GM18508 (cell line): Measurements from ENCODE around the gene ZNF823.

Experiments
- ATAC-seq: cut with Tn5 transposase; IDR thresholded peaks from one replicate; pipeline ENCODE4 v1.9.1; 2021; ENCODE audit warnings: moderate number of reproducible peaks; ENCODE audit not compliant: insufficient read depth, unreplicated experiment

The ZNF823 gene

DNA sequence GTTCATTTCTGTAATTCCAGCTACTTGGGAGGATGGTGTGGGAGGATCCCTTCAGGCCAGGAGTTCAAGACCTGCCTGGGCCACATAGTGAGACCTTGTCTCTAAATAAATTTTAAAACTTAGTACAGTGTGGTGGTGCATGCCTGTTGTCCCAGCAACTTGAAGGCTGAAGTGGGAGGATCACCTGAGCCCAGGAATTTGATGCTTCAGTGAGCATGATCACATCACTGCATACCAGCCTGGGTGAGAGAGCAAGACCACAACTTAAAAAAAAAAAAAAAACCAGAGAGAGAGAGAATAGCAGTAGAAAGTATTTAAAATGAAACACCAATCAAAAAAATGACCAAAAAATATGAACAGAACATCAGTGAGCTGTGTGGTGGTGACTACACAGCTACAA is 7.1 kb upstream of the ZNF823 start:
- ATAC-seq, result no peak

DNA sequence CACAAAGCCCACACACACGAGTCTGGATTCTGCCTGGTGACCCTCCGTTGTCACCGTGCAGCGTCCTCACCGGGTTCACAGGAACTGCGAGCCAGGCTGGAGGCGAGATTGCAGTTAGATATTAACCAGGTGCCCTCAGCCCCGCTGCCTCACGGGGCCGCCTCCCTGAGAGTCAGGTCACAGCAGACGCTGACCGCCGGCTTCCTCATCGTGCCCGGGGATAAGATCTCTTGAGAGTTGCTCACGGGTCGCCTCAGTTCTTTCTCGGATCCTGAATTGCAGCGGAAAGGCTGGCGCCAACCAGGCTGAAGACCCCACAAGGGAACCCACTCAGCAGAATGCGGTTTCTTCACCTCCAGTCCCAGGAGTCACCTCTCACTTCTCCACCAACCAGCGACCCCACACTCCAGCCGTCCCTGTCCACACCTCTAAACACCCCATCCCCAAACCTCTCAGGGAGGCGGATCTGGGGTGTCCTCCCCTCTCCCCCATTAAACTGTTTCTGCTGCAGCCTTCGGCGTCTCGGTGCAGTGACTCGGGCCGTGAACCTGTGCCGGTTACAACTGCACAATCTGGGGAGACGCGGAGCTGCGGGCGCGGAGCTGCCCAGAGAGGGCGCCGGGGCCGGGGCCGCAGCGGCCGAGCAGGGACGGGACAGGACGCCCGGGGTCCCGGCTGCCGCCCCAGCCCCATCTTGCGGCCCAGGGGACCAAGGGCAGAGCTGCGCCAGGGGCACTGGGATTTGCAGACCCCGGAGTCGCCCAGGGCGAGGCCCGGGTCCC is 591 bp downstream of the ZNF823 start:
- ATAC-seq, result no peak

DNA sequence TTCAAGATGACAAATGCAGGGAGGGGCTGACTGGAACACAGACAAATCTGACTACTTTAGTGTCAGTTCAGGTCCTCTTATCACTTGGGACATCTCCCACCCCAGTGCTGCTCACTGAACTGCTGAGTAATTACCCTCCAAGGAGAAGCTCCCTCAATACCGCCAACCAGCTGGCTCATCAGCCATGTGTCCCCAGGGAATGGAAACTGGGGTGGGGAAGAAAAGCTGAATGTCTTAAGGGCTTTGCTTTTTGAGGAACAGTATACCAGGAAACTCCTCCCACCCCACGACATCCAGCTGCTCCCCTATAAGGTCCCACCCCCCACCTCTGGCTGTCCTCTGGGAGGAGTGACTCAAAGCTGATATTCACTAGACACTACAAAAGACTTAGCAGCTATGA is 2.0 kb downstream of the ZNF823 start:
- ATAC-seq, result no peak

DNA sequence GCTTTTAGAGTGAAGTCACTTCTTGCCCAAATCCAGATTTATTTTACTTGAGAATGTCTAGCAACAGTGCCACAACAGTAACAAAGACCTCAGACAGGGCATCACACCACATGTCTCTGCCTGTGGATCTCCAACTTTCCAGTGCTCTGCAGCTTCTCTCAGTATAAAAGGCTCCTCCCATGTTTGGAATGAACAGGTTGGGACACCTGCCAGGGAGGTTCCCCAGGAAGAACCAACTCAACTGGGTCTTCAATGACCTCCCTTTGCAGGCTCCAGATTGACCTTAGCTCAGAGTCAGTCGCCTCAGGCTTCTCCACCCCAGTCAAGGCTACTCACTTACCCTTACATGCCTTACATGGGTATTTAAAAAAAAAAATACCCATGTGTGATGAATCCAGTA is 3.4 kb downstream of the ZNF823 start:
- no peak for ATAC-seq

DNA sequence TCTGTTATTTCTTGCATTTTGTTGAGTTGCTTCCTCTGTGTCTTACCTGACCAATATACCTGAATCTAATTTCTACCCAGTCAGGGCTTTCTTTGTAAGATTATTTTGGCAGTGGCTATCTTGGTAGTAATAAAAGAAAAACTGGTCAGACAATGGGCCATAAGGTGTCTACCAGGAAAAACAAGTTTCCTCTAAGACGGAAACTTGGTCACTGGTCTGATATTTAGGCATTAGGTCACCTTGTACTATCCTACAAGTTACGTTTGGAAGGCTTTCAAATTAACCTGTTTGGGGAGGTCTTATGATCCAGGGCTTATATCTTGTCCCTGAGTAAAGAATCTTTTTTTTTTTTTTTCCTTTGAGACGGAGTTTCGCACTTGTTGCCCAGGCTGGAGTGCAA is 9.2 kb downstream of the ZNF823 start:
- no peak for ATAC-seq

DNA sequence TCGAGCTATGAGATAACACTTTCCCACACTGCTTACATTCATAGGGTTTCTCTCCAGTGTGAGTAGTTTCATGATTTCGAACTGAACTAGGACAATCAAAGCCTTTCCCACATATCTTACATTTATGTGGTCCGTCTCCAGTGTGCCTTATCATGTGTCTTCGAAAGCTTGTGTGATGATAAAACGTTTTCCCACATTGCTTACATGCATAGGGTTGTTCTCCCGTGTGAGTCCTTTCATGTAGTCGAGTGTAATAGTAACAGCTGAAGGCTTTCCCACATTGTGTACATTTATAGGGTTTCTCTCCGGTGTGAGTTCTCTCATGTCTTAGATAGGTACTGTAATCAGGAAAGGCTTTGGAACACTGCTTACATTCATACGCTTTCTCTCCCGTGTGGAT is 16.3 kb downstream of the ZNF823 start:
- ATAC-seq, result no peak

DNA sequence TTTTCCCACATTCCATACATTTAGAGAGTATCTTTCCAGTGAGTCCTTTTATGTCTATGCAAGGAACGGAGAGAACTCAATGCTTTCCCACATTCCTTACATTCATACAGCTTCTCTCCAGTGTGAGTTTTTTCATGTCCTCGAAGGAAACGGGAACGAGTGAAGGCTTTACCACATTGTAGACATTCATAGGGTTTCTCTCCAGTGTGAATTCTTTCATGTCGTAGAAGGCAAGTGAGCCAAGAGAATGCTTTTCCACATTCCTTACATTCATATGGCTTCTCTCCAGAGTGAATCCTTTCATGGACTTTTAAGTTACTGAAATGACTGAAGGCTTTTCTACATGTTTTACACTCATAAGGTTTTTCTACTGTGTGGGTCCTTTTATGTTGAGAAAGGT is 17.1 kb downstream of the ZNF823 start:
- no peak for ATAC-seq

DNA sequence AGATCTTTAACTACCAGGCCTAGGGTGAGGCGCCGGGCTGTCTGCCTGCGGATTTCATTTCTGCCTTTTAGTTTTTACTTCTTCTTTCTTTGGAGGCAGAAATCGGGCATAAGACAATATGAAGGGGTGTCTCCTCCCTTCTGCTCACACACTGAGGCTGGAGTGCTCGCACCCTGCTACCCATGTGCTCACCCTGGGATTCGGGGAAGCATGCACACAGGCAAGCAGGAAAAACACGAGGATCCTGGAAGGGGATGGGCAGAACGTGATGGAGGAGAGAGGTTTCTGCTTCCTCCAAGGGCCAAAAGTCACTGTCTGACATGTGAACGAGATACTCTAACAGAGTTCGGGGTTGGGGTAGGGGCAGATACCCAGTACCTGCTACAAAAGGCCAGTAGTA is 28.4 kb downstream of the ZNF823 start:
- ATAC-seq, result no peak

DNA sequence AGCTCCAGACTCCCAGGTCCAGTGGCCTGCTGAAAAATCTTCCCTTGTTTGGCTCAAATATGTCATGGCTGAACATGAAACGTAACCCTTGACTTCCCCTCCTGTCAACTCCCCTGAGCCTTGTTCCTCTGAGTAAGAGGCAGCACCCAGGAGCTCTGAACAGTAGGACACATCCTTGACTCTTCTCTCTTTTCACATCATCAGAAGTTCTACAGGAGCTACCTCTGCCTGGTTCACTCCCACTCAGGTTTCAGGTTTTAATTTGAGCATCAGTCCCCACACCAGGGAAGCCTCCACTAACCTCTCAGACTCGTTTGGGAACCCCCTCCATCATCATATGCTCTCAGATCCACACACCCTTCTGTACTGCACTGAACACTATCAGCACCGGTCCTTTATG is 30.3 kb downstream of the ZNF823 start:
- no peak for ATAC-seq

DNA sequence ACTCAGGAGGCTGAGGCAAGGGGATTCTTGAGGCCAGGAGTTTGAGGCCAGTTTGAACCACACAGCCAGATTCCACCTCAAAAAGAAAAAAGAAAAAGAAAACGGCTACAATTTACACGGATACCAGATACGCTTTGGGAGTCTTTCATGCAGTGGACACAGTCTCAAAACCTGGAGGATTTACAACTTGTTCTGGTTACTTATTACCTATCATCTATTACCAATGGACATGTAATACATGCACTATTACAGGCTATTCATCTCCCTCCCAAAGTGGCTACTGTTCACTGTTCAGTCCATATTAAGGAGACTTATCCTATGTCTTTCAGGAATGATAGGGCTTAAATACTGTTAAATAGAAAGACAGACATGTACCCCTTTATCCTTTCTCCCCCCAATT is 33.3 kb downstream of the ZNF823 start:
- no peak for ATAC-seq

DNA sequence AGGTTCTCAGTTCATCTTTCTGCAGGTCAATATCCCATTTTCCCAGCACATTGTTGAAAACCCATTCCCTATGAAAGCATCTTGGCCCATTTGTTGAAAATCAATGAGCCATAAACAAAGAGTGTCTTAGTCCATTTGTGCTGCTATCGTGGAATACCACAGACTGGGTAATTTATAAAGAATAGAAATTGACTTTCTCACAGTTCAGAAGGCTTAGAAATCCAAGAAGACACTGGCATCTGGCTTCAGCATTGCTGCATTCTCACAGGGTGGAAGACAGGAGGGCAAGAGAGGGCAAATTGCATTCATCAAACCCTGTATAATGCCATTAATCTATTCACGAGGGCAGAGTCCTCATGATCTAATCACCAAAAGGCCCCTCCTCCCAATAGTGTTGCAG is 34.1 kb downstream of the ZNF823 start:
- no peak for ATAC-seq

DNA sequence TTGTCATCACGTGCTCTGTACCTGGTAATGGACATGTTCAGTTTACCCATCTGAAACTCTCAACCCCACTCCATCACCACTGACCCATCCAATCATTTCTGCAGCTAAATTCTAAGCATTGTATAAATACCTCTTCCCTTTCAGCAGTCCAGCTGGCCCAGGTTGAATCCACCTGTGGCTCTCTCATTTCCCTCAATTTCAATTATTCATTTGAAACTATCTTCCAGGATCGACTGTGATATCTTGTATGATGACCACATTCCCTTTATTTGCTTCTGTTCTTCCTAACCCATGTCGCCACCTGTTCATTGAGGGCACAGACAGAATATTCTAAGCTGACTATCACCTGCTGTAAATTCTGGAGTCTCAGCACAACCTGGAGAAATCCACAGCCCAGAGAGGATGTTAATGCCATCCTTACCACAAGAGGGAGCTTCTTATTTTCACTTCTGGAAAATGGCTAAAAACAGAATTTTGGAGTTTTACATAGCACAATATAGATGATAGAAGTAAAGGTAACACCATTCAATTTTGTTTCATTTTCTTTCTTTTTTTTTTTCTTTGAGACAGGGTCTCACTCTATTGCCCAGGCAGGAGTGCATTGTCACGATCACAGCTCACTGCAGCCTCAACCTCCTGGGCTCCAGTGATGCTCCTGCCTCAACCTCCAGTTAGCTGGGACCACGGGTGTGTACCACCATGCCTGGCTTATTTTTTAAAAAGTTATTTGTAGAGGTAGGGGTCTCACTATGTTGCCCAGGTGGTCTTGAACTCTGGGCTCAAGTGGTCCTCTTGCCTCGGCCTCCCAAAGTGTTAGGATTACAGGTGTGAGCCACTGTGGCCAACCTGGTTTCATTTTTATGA is 38.6 kb downstream of the ZNF823 start:
- ATAC-seq, result no peak

DNA sequence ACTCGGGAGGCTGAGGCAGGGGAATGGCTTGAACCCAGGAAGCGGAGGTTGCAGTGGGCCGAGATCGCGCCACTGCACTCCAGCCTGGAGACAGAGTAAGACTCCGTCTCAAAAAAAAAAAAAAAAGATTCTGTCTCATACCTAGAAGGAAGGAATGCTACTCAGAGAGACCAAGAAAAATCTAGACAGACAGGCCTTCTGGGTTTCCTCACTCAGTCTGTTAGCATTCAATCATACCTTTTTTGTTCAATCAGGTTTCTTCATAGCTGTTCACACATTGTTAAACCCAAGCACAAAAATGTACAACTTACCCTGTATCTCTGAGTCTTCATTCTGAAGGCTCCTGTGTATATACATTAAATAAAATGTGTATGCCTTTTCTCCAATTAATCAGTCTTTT is 40.5 kb downstream of the ZNF823 start:
- ATAC-seq, result no peak

DNA sequence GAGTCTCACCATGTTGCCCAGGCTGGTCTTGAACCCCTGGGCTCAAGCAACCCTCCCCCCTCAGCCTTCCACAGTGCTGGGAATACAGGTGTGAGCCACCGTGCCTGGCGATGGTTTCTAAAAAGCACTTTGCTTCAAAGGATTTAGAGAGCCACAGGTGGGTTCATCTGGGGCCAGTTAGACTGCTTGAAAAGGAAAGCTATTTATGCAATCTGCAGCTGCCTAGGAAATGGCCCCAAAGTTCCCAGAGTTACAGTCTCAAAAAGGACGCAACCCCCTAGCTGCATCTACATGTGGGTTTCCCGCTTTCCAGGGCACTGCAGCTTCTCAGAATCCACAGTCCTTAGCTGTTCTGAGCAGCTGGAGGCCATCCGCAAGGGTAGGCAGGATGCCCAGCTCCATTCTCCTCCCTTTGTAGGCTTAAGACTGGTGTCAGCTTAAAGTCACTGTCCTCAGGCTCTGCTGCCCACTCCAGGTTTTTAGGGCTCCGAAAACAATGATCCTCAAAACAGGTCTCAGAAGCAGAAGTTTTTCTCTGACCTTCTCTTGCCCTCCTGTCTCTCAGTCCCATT is 41.4 kb downstream of the ZNF823 start:
- ATAC-seq, result no peak

DNA sequence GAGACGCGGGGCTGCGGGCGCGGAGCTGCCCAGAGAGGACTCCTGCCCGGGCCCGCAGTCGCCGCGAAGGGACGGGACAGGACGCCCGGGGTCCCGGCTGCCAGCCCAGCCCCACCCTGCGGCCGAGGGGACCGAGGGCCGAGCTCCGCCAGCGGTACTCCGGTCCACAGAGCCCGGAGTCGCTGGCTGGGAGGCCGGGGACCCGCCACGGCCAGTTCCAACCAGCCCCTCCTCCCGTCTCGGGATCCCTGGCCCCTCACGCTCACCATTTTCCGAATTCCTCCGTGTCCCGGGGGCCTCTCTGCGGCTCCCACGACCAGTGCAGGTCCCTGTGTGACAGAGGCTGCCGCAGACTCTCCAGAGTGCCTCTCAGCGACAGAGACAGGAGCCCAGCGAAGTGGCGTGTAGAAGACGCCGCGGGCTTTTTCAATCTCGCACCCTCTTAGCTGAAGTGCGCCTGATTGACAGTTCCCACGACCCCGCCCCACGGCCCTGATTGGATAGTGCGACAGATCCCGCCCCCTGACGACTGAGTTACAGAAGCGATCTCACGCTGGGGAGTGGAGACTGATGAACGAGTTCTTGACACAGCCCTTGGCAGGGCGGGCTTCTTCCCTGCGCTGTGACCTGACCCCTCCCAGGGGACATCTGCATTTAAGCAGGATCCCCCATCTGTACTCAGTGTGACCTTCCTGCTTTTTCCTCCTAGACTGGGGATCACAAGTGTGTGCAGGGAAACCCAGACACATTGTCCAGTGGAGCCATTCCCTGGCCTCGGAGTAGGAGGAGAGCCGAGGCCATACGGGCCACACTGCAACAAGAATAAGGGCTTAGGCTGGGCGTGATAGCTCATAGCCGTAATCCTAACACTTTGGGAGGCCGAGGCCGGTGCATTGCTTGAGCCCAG is 44.0 kb downstream of the ZNF823 start:
- no peak for ATAC-seq

DNA sequence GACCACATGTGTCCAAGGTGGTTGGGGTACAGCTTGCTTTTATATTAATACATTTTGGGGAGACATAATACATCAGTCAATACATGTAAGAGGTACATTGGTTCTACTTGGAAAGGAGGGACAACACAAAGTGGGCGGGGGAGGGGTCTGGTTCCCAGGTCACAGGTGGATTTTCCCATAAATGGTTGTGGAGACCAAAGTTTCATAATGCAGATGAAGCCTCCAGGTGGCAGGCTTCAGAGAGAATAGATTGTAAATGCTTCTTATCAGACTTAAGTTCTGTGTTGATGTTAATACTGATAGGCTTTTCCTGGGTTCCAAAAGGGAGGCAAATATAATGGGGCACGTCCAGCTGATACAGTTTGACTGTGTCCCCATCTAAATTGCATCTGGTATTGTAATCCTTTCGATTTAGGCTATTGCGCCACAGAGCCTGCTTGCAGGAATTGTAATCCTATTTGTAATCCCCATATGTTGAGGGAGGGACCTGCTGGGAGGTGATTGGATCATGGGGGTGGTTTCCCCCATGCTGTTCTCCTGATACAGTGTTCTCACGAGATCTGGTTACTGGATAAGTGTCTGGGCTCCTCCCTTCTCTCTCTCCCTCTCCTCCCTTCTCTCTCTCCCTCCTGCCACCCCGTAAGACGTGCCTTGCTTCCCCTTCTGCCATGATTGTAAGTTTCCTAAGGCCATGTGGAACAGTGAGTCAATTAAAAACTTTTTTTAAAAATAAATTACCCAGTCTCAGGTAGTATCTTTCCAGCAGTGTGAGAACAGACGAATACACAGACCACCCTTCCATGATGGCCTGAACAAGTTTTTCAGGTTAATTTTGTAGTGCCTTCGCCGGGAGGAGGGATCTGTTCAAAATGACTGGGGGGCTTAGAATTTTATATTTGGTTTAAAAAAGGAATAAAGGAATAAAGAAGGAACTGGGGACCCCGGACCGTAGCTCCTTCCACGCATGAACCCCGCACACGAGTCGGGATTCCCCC is 44.9 kb downstream of the ZNF823 start:
- no peak for ATAC-seq

DNA sequence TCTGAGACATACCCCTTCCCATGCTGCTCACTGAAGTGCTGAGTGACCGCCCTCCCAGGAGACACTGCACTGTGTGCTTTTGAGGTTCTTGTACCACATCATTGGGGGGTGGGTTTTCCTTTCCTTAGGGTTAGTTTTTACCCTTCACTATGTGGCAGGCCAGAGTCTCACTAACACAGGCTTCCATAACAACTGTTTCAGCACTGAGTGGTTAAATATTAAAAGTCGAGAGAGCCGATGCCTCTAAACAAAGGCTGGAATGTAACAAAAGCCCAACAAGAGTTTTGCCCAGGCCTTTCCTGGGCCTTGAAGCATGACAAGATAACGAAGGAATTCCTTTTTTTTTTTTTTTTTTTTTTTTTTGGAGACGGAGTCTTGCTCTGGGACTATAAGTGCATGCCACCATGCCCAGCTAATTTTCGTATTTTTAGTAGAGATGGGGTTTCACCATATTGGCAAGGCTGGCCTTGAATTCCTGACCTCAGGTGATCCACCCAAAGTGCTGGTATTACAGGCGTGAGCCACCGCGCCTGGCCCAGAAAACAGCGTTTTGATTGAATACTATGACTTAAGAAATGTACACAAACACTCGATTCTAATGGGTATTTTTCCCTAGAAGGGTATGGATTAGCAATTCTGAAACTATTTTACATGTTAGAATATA is 46.5 kb downstream of the ZNF823 start:
- no peak for ATAC-seq
